CD14-positive monocyte (primary cell): Measurements from ENCODE around the gene ZFP36L1. TPM values are rescaled to one million over a fixed set of nuclear protein-coding genes. Genes with fewer than 3 reads are reported as not detected.
A peak's percentile ranks its signal among the peaks of the same experiment; 100 is the strongest.

Source experiments
- DNase-seq, 3 donors: peaks; one replicate each; pipeline ENCODE4 v3.0.0-alpha.2; 2011 to 2022
- H2AFZ ChIP-seq: 2 replicates; pipeline ENCODE4 v1.6.0; 2012; ENCODE audit warnings: mild to moderate bottlenecking, low read depth, low read length, inconsistent platforms; ENCODE audit not compliant: insufficient read depth, poor library complexity, severe bottlenecking
- H3K27ac ChIP-seq, 2 donors: 1 replicate in 1 of 2; 2 replicates in 1 of 2; pipeline ENCODE4 v1.5.1; 2012 to 2013; ENCODE audit warnings: low read length in 2 of 2, control low read depth in 1 of 2, inconsistent platforms in 1 of 2, low read depth in 1 of 2, mild to moderate bottlenecking in 1 of 2
- H3K27me3 ChIP-seq, 2 donors: one replicate each; pipeline versions ENCODE4 v1.6.0 to v1.6.1; 2011 to 2013; ENCODE audit warnings: low read length in 2 of 2; ENCODE audit not compliant: control insufficient read depth in 2 of 2, insufficient read depth in 2 of 2
- H3K36me3 ChIP-seq, 2 donors: replicated peaks in 1 of 2; 1 replicate in 1 of 2; 2 replicates in 1 of 2; pipeline versions ENCODE4 v1.5.1 to v1.6.1; 2012 to 2013; ENCODE audit warnings: low read length in 2 of 2, control low read depth in 1 of 2, inconsistent platforms in 1 of 2, mild to moderate bottlenecking in 1 of 2; ENCODE audit not compliant: insufficient read depth in 2 of 2, control insufficient read depth in 1 of 2
- H3K4me1 ChIP-seq, 2 donors: 1 replicate in 1 of 2; 2 replicates in 1 of 2; pipeline versions ENCODE4 v1.5.1 to v1.6.1; 2012 to 2013; ENCODE audit warnings: low read length in 2 of 2, control low read depth in 1 of 2, inconsistent platforms in 1 of 2, mild to moderate bottlenecking in 1 of 2, moderate library complexity in 1 of 2; ENCODE audit not compliant: insufficient read depth in 2 of 2, control insufficient read depth in 1 of 2
- H3K4me2 ChIP-seq: replicated peaks from 2 replicates; pipeline ENCODE3; 2012; ENCODE audit warnings: low read length, moderate library complexity, mild to moderate bottlenecking; ENCODE audit not compliant: poor library complexity, severe bottlenecking; ENCODE audit errors: extremely low read depth
- H3K4me3 ChIP-seq, 3 experiments: fragments of 200-600 bp in 1 of 3; sonication (generic) in 1 of 3; replicated peaks in 1 of 3; 1 replicate in 2 of 3; 2 replicates in 1 of 3; pipeline ENCODE4 v1.5.1; 2011 to 2013; ENCODE audit warnings: low read length in 3 of 3, mild to moderate bottlenecking in 3 of 3, control low read depth in 2 of 3, low read depth in 2 of 3, inconsistent platforms in 1 of 3, moderate library complexity in 1 of 3
- H3K79me2 ChIP-seq: 2 replicates; pipeline ENCODE4 v1.6.0; 2012; ENCODE audit warnings: mild to moderate bottlenecking, control low read depth, inconsistent platforms, low read length, moderate library complexity; ENCODE audit not compliant: insufficient read depth
- H3K9ac ChIP-seq: 2 replicates; pipeline ENCODE4 v1.6.0; 2017; ENCODE audit warnings: low read length, mild to moderate bottlenecking; ENCODE audit not compliant: insufficient read depth, poor library complexity, severe bottlenecking
- H3K9me3 ChIP-seq, 2 donors: replicated peaks in 1 of 2; 1 replicate in 1 of 2; 2 replicates in 1 of 2; pipeline versions ENCODE4 v1.5.1 to v1.6.1; 2012 to 2013; ENCODE audit warnings: low read length in 2 of 2, control low read depth in 1 of 2; ENCODE audit not compliant: control insufficient read depth in 1 of 2, insufficient read depth in 1 of 2
- H4K20me1 ChIP-seq: 2 replicates; pipeline ENCODE4 v1.6.0; 2012; ENCODE audit warnings: mild to moderate bottlenecking, low read length, control low read depth, moderate library complexity; ENCODE audit not compliant: insufficient read depth
- H3K27ac Mint-ChIP-seq, 7 donors: one replicate each; pipeline ENCODE4 v1.8.0; 2020; ENCODE audit warnings: mild to moderate bottlenecking in 7 of 7, mixed read lengths in 7 of 7, moderate library complexity in 6 of 7, inconsistent platforms in 2 of 7
- H3K27me3 Mint-ChIP-seq, 3 donors: one replicate each; pipeline ENCODE4 v1.8.0; 2021 to 2022; ENCODE audit warnings: low read depth in 3 of 3, mild to moderate bottlenecking in 3 of 3, mixed read lengths in 3 of 3, moderate library complexity in 3 of 3, inconsistent platforms in 1 of 3
- H3K36me3 Mint-ChIP-seq, 2 donors: one replicate each; pipeline ENCODE4 v1.8.0; 2020; ENCODE audit warnings: mixed read lengths in 2 of 2, inconsistent platforms in 1 of 2, mild to moderate bottlenecking in 1 of 2
- H3K4me1 Mint-ChIP-seq: one replicate; pipeline ENCODE4 v1.8.0; 2020; ENCODE audit warnings: mild to moderate bottlenecking, mixed read lengths
- H3K4me3 Mint-ChIP-seq, 2 donors: one replicate each; pipeline ENCODE4 v1.8.0; 2020; ENCODE audit warnings: mild to moderate bottlenecking in 2 of 2, mixed read lengths in 2 of 2, moderate library complexity in 1 of 2
- H3K9me3 Mint-ChIP-seq, 7 donors: one replicate each; pipeline ENCODE4 v1.8.0; 2020 to 2022; ENCODE audit warnings: mixed read lengths in 7 of 7, mild to moderate bottlenecking in 6 of 7, moderate library complexity in 6 of 7, inconsistent platforms in 2 of 7
- CTCF ChIP-seq: fragments of 200-600 bp; IDR thresholded peaks from one replicate; pipeline ENCODE4 v1.8.0; 2022; ENCODE audit warnings: antibody characterized with exemption, mild to moderate bottlenecking
- WGBS: methylation state at CpG from one replicate; pipeline ENCODE4 v1.1.5; 2013; ENCODE audit warnings: missing lambda C conversion rate; ENCODE audit not compliant: insufficient coverage; 5-methylcytosine and 5-hydroxymethylcytosine counted together
- intact Hi-C, 2 donors: fragments of 100-400 bp; cut with micrococcal nuclease; formaldehyde crosslinking; loops; one replicate each; pipeline versions ENCODE4 v1.15.0 to v1.15.1; 2023
- polyA plus RNA-seq, 3 donors: library from polyadenylated mRNA; depleted of rRNA in 1 of 3; unstranded in 2 of 3; stranded (reverse) in 1 of 3; fragments of 300-500 nt in 2 of 3; fragments of >200 nt in 1 of 3; fragmentation: Illumina TruSeq in 2 of 3; gene quantifications; 1 replicate in 2 of 3; 2 replicates in 1 of 3; pipeline ENCODE4 v1.2.3, GENCODE V29; 2012 to 2021

ZFP36L1 gene
- polyA plus RNA-seq, 3 donors = 151 to 934 (median 185) TPM

GRCh38 chr14:68756000-68756481 lies 36.8 kb downstream of the ZFP36L1 start:
- peaks cover 62 to 82% (median 77%) of the 10 kb centered on the region in 3 donors for H3K27me3 Mint-ChIP-seq
- no peak for TF ChIP-seq CTCF
- intact Hi-C loops = loop anchor here in 1 of 2 donors (2.0 to 5.0 kb wide), 2 partner anchors 13 to 1054 kb away; partner anchors contain the start of gene RDH12

GRCh38 chr14:68755016-68755353 lies 37.9 kb downstream of the ZFP36L1 start:
- Histone ChIP-seq H3K27me3 (peaks cover 37 to 67% of the 10 kb centered on the region in 2 donors), H3K9ac (no peak overlapping the region), H3K4me3 (no peak overlapping the region), H3K4me1 (peaks cover 31 to 34% of the 10 kb centered on the region in 2 donors), H3K36me3 (no peaks in the 10 kb centered on the region), H3K4me2 (no peak overlapping the region), H2AFZ (no peak overlapping the region), H3K27ac (no peak overlapping the region), H3K79me2 (no peaks in the 10 kb centered on the region), H3K9me3 (no peaks in the 10 kb centered on the region), H4K20me1 (no peaks in the 10 kb centered on the region)
- WGBS = 100% methylated on average over 2 of the region's 3 CpGs
- Mint-ChIP-seq H3K4me1 (peaks cover 40% of the 10 kb centered on the region), H3K4me3 (peak overlapping the region in 1 of 2 donors; percentile 64), H3K36me3 (peaks cover 3 to 28% of the 10 kb centered on the region in 2 donors), H3K27me3 (peaks cover 67 to 84% (median 79%) of the 10 kb centered on the region in 3 donors), H3K9me3 (peaks cover 0 to 10% (median 0%) of the 10 kb centered on the region in 7 donors), H3K27ac (no peak overlapping the region)
- DNase-seq = no peak
- intact Hi-C loops = loop anchor here in 1 of 2 donors (5.0 kb wide), 1 partner anchor 1053 kb away; the partner anchor contains the start of gene RDH12
- TF ChIP-seq CTCF = no peak

More at GRCh38 chr14:68756000-68756481, 36.8 kb downstream of the ZFP36L1 start:
- Histone ChIP-seq H3K9me3 (no peaks in the 10 kb centered on the region), H3K27me3 (peaks cover 33 to 60% of the 10 kb centered on the region in 2 donors), H3K4me3 (no peak overlapping the region), H3K79me2 (no peaks in the 10 kb centered on the region), H3K36me3 (no peaks in the 10 kb centered on the region), H3K9ac (no peak overlapping the region), H3K27ac (no peak overlapping the region), H3K4me1 (peaks cover 31 to 34% of the 10 kb centered on the region in 2 donors), H4K20me1 (no peaks in the 10 kb centered on the region), H3K4me2 (no peak overlapping the region), H2AFZ (no peak overlapping the region)
- DNase-seq = no peak
- peaks cover 3 to 27% of the 10 kb centered on the region in 2 donors for H3K36me3 Mint-ChIP-seq
- peak overlapping the region in 1 of 2 donors; percentile 65 for H3K4me3 Mint-ChIP-seq
- peaks cover 0 to 10% (median 0%) of the 10 kb centered on the region in 7 donors for H3K9me3 Mint-ChIP-seq
- WGBS = 96% methylated on average over 6 of the region's 7 CpGs
- peaks cover 41% of the 10 kb centered on the region for H3K4me1 Mint-ChIP-seq
- H3K27ac Mint-ChIP-seq = no peak overlapping the region
